NCI-H82 treated with DMSO at 0.1 percent for 48 hours (cell line): Measurements from ENCODE around the gene MSH2.

Experiments used
- DNase-seq: peaks from one replicate; lab custom pipeline; 2025; ENCODE audit not compliant: unreplicated experiment; lab: John Stamatoyannopoulos, UW

Gene MSH2

GRCh38 chr2:47504174-47504810 lies 101.3 kb downstream of the MSH2 start:
- no peak for DNase-seq

DNA sequence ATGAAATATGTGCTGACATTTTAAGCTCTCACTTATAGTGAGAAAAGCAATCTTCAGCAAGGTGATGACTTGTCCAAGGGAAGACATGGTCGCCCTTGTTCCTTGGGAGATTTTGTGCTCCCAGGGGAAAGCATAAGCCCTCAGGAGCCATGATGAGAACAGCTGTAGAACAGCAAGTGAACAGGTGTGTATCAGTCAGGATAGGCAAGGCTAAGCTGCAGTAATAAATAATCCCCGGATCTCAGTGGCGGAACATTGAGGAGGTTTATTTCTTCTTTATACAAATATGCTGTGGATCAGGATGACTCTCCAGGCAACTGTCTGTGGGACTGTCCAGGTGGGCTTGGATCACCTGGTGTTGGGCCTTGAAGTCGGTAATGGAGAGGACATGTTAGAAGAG lies 103.1 kb downstream of the MSH2 start:
- DNase-seq, result no peak

- no peak for DNase-seq
Observed at GRCh38 chr2:47506436-47506835, 103.5 kb downstream of the MSH2 start.

DNA sequence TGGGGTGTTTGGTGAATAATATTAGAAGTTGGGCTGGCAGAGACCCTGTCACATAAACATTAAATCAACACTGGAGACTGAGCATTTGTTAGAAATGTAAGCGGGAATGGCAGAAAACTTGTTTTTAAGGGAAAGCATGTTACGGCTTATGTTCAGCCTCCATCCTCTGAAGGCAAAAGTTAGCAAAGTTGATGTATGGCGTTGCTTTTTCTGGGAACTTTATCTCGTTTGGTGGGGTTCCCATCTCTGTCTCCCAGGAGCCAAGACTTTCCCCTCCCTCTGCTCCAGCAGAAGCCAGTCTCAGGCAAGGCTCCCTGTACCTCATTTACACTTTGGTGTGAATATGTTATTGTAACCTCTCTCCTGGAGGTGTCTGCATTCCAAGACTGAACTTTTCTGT lies 105.1 kb downstream of the MSH2 start:
- DNase-seq, result no peak

GRCh38 chr2:47508641-47509040 lies 105.7 kb downstream of the MSH2 start:
- no peak for DNase-seq

DNA sequence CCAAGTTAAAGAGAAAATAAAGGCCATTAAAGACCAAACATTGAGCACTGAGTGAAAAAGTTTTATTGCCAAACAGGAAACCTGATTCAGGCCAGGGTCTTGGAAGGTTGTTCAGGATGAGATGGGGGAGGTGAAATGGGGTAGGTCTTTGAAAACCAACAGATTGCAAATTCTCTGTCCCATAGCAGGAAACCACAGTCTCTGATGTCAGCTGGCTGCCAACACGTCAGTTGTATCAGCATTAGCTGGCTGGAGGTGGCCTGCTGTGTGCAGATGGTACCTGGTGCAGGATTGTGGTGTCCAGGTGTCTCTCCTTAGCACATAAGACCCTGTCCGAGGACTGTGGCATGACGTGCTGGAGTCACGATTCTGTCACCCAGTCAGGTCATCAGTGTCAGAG lies 106.3 kb downstream of the MSH2 start:
- no peak for DNase-seq

- DNase-seq, result no peak
Observed at GRCh38 chr2:47509821-47510385, 106.9 kb downstream of the MSH2 start.

GRCh38 chr2:47510745-47511144 lies 107.8 kb downstream of the MSH2 start:
- no peak for DNase-seq

DNA sequence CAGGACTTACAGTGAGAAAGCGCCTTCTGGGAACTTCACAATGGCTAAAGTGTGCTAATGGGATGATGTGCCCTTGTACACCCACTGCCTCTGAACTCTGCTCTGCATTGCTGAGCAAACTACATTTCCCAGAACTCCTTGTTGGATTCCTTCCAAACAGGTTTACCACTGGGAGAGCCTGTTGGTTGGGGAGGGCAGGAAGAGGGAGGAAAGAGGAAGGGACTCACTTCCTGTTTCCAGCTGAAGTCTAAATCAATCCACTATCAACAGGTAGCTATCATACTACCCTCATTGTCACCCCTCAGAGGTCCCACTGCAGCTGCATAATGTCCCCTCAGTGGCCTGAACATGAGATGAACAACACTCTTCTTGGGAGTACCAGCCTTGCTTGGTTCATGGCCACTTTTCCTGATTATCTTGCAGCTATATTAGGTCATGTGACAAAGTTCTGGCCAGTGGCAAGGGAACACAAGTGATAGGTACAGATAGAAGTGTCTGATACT lies 109.7 kb downstream of the MSH2 start:
- DNase-seq, result no peak

- no peak for DNase-seq
Observed at GRCh38 chr2:47513981-47514520, 111.1 kb downstream of the MSH2 start.

DNA sequence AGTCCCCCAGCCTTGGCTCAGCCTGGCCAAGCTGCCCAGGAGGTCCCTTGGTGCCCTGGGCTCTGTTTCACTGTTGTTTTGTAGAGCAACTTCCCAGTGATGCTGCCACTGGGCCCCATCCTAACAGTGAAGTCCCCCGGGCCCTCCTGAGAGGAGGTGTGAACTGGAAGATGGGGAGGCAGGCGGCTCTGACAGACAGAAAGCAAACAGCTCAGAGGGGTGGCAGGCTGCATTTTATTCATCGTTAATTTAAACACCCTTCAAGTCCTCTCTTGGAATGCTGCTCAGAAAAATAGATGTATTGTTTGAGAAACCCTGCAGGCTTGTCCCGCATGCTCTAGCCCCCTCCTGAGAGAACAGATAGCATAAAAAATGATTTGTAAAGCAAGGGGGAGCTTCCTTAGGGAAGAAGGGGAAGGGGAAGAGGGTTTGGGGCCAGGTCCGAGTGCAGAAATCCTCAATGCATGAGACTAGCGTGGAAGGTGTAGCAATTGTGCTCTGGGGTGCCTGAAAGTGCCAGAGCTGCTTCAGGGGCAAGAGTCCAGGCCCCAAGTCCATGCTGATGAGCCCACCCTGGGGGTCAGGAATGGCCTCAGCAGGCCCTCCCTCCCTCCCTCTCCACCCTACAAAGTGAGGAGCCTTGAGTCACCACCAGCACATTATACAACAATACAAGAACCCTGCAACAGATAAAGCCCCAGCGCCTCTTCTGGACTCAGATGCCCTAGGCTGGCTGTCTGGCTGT lies 113.6 kb downstream of the MSH2 start:
- DNase-seq, result no peak

- DNase-seq, result no peak
Observed at GRCh38 chr2:47518497-47519146, 115.7 kb downstream of the MSH2 start.

GRCh38 chr2:47519147-47519537 lies 116.2 kb downstream of the MSH2 start:
- DNase-seq, result no peak

GRCh38 chr2:47519604-47520301 lies 116.8 kb downstream of the MSH2 start:
- DNase-seq, result no peak

DNA sequence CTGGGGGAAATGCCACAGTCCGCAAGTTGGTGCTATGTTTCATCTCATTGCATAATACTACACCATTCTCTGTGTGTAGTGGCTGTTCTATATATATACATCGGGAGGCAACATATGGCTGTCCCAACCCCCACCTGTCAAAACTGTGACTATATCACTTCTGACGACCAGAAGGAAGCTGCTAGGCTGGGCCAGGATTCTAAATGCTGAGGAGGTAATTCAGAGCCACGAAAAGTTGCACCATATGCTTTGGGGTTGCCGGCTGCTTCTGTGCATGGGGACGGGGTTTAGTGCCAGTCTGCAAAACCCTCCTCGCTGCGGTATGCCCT lies 117.3 kb downstream of the MSH2 start:
- peak; percentile 88 for DNase-seq

DNA sequence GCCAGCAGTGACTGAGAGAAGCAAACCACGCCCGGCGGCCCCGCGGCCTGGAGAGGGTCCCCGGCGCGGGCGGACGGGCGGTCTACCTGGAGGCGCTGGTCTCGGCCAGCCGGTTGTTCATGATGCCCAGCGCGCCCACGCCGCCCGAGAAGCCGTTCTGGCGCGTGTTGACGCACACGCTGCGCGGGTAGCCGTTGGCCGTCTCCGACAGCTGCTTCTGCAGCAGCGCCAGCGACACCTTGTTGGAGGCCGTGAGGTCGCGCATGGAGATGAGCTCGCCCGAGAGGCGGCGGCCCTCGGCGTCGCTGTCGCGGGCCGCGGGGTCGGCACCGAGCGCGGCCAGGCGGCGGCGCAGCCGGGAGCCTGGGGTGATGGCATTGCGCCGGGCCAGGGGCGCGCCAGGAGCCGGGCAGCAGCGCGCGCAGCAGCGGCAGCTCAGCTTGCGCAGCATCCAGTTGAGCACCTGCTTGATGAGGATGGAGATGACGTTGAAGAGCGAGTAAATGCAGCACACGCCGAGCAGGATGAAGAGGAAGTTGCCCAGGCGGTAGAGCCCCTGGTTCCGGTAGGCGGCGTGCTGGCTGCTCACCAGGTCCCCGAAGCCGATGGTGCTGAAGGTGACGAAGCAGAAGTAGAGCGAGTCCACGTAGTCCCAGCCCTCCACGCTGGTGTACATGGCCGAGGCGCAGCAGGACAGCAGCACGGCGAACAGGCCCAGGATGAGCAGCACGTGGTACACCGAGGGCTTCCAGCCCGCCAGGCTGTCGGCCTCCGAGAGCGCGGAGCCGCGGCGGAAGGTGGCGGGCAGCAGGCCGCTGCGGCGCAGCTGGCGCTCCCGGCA lies 118.1 kb downstream of the MSH2 start:
- DNase-seq, result no peak

- DNase-seq, result no peak
Observed at GRCh38 chr2:47521666-47522285, 118.8 kb downstream of the MSH2 start.

GRCh38 chr2:47525167-47525566 lies 122.2 kb downstream of the MSH2 start:
- DNase-seq, result no peak

DNA sequence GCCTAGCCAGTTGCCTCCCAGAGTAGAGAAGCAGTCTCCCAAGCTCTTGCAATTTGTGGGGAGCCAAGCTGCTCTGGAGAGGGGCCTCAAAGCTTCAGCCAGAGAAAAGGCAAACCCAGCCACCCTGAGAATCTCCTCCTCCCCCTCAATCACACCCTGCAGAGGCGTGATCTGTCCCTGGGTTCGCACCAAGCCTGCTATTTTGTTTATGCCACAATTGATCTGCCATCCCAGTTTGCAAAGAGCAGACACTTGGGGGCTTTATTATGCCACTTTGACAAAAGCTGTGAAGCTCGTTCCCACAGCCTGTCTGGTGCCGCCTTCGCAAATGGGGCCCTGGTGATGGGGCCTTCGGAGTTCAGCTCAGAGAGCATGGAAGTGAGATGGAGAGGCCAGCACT lies 125.5 kb downstream of the MSH2 start:
- no peak for DNase-seq

- no peak for DNase-seq
Observed at GRCh38 chr2:47528874-47529273, 125.9 kb downstream of the MSH2 start.
